GM12874 (cell line): ENCODE data around the gene TMEM214.

Experiments
- CTCF ChIP-seq: IDR thresholded peaks from 2 replicates; pipeline ENCODE4 v1.5.1; 2011; ENCODE audit warnings: low read depth, mild to moderate bottlenecking, control low read depth, low read length, moderate library complexity; ENCODE audit not compliant: insufficient read depth

TMEM214 gene

GRCh38 chr2:27032495-27033252 lies at the start of gene TMEM214:
Gene TMEM214, plus strand, starts transcription at chr2:27032965. Its CDS starts 51 bp downstream, at chr2:27033016.
- TF ChIP-seq CTCF, result no peak

GRCh38 chr2:26983746-26984145 lies 49.0 kb upstream of the TMEM214 start:
- no peak for TF ChIP-seq CTCF

GRCh38 chr2:26985807-26986206 lies 47.0 kb upstream of the TMEM214 start:
- TF ChIP-seq CTCF, result no peak

- TF ChIP-seq CTCF, result no peak
Measured at GRCh38 chr2:26986576-26986975, 46.2 kb upstream of the TMEM214 start.

GRCh38 chr2:26988058-26988860 lies 44.5 kb upstream of the TMEM214 start:
- TF ChIP-seq CTCF, result no peak

- TF ChIP-seq CTCF, result no peak
Measured at GRCh38 chr2:26989156-26989555, 43.6 kb upstream of the TMEM214 start.

- no peak for TF ChIP-seq CTCF
Measured at GRCh38 chr2:26991717-26992116, 41.0 kb upstream of the TMEM214 start.
